Stomach (tissue), 9 donors: ENCODE results near the gene RAMACL. TPM values are rescaled to one million over a fixed set of nuclear protein-coding genes. Genes with fewer than 3 reads are reported as not detected.

Source experiments
- DNase-seq, 2 donors: peaks; one replicate each; pipeline versions ENCODE4 v3.0.0 to v3.0.0-alpha.2; 2013 to 2019
- H3K27ac ChIP-seq, 5 donors: fragments of 200-600 bp in 4 of 5; sonication (generic) in 4 of 5; one replicate each; pipeline ENCODE4 v1.5.1; 2013 to 2019; ENCODE audit warnings: mild to moderate bottlenecking in 1 of 5, moderate library complexity in 1 of 5
- H3K27me3 ChIP-seq, 3 donors: fragments of 200-600 bp; sonication (generic); one replicate each; pipeline ENCODE4 v1.5.1; 2017 to 2019; ENCODE audit warnings: mixed run types in 1 of 3
- H3K36me3 ChIP-seq, 4 donors: fragments of 200-600 bp; sonication (generic); 1 replicate in 3 of 4; 2 replicates in 1 of 4; pipeline ENCODE4 v1.5.1; 2016 to 2019
- H3K4me1 ChIP-seq, 4 donors: fragments of 200-600 bp; sonication (generic); one replicate each; pipeline ENCODE4 v1.5.1; 2016 to 2019
- H3K4me3 ChIP-seq, 4 donors: fragments of 200-600 bp; sonication (generic) in 3 of 4; one replicate each; pipeline ENCODE4 v1.5.1; 2016 to 2019; ENCODE audit warnings: mild to moderate bottlenecking in 1 of 4
- H3K9me3 ChIP-seq, 4 donors: fragments of 200-600 bp; sonication (generic); one replicate each; pipeline ENCODE4 v1.5.1; 2016 to 2019
- CTCF ChIP-seq, 7 experiments: fragments of 450-650 bp in 4 of 7; fragments of 200-600 bp in 3 of 7; sonication (generic) in 3 of 7; IDR thresholded peaks; one replicate each; pipeline ENCODE4 v1.5.1; 2016 to 2019; ENCODE audit warnings: antibody characterized with exemption in 7 of 7, control low read depth in 2 of 7, mild to moderate bottlenecking in 1 of 7
- EP300 ChIP-seq: sonication (generic); formaldehyde crosslinking; IDR thresholded peaks from one replicate; pipeline ENCODE4 v1.6.1; 2017; ENCODE audit warnings: antibody characterized with exemption
- POLR2A ChIP-seq, 4 donors: fragments of 450-650 bp; IDR thresholded peaks; one replicate each; pipeline ENCODE4 v1.6.1; 2016; ENCODE audit warnings: antibody characterized with exemption in 4 of 4, control low read depth in 2 of 4, mild to moderate bottlenecking in 1 of 4, moderate library complexity in 1 of 4
- POLR2AphosphoS5 ChIP-seq, 3 donors: sonication (generic); formaldehyde crosslinking; IDR thresholded peaks; one replicate each; pipeline ENCODE4 v1.6.1; 2016; ENCODE audit warnings: antibody characterized with exemption in 3 of 3
- WGBS, 5 donors: extraction: QIAGEN DNeasy Blood & Tissue Kit in 3 of 5; methylation state at CpG; one replicate each; pipeline versions ENCODE4 v1.1.5 to v1.1.7; 2013 to 2018; 5-methylcytosine and 5-hydroxymethylcytosine counted together
- intact Hi-C: fragments of 100-400 bp; cut with DNase I; formaldehyde crosslinking; loops from one replicate; pipeline ENCODE4 v1.15.1; 2023; ENCODE audit warnings: low total_unique reads
- polyA plus RNA-seq, 3 donors: library from polyadenylated mRNA; stranded (reverse); fragments of 200-250 nt; gene quantifications; one replicate each; pipeline ENCODE4 v1.2.3, GENCODE V29; 2013
- total RNA-seq, 5 donors: library from RNA; depleted of rRNA; stranded (reverse); fragments of >200 nt; gene quantifications; one replicate each; pipeline versions ENCODE4 v1.1.0 to v1.2.3, GENCODE V29; 2014 to 2016
- donor health status: healthy with polysubstance abuse.
- donor health status: Bipolar disorder and iron deficiency.
- donor health status: healthy.

The RAMACL gene
- total and polyA plus RNA-seq, 8 donors, result 0.25 to 9.0 (median 3.5) TPM; not detected in 3

GRCh38 chr6:166600931-166601330, 14.5 kb upstream of the RAMACL start:
- TF ChIP-seq EP300 (no peak), POLR2A (IDR thresholded peaks at IDR 0.05) (no peak), POLR2AphosphoS5 (IDR thresholded peaks at IDR 0.05) (no peak), CTCF (IDR thresholded peaks at IDR 0.05) (no peak)
- WGBS, 5 donors, result 67 to 75% (median 74%) methylated on average over 2 of the region's 2 CpGs
- Histone ChIP-seq H3K4me1 (peaks cover 13 to 44% (median 24%) of the 10 kb centered on the region in 4 donors), H3K27ac (no peak overlapping the region), H3K36me3 (no peaks in the 10 kb centered on the region), H3K27me3 (no peaks in the 10 kb centered on the region), H3K9me3 (no peaks in the 10 kb centered on the region), H3K4me3 (no peak overlapping the region)
- intact Hi-C loops, result no loop called here
- DNase-seq, result no peak

GRCh38 chr6:166599205-166599604, 12.7 kb upstream of the RAMACL start:
- Histone ChIP-seq H3K9me3 (no peaks in the 10 kb centered on the region), H3K27me3 (no peaks in the 10 kb centered on the region), H3K27ac (peak overlapping the region in 4 of 5 donors; percentile 74 to 80 (median 78)), H3K4me1 (peaks cover 13 to 46% (median 25%) of the 10 kb centered on the region in 4 donors), H3K36me3 (no peaks in the 10 kb centered on the region), H3K4me3 (no peak overlapping the region)
- DNase-seq, result no peak
- intact Hi-C loops, result no loop called here
- TF ChIP-seq POLR2A (IDR thresholded peaks at IDR 0.05), result no peak
- TF ChIP-seq POLR2AphosphoS5 (IDR thresholded peaks at IDR 0.05), result no peak
- TF ChIP-seq EP300, result no peak
- TF ChIP-seq CTCF (IDR thresholded peaks at IDR 0.05), result no peak
- 61 to 86% (median 80%) methylated on average over 5 of the region's 5 CpGs for WGBS, 5 donors

GRCh38 chr6:166598441-166599138, 12.1 kb upstream of the RAMACL start:
- peaks cover 13 to 43% (median 25%) of the 10 kb centered on the region in 4 donors for H3K4me1 ChIP-seq
- H3K27ac ChIP-seq, result peak overlapping the region; percentile 27 to 80 (median 76)
- H3K4me3 ChIP-seq, result no peak overlapping the region
- intact Hi-C loops, result no loop called here
- peak in 1 of 2 donors; percentile 54 for DNase-seq
- H3K9me3 ChIP-seq, result no peaks in the 10 kb centered on the region
- H3K36me3 ChIP-seq, result no peaks in the 10 kb centered on the region
- TF ChIP-seq EP300, result no peak
- peak; percentile 62 to 81 (median 74) for TF ChIP-seq POLR2AphosphoS5 (IDR thresholded peaks at IDR 0.05)
- no peaks in the 10 kb centered on the region for H3K27me3 ChIP-seq
- 53 to 72% (median 67%) methylated on average over 11 of the region's 11 CpGs for WGBS, 5 donors

- intact Hi-C loops, result no loop called here
- no peak overlapping the region for H3K4me3 ChIP-seq
- no peaks in the 10 kb centered on the region for H3K9me3 ChIP-seq
- peaks cover 13 to 36% (median 23%) of the 10 kb centered on the region in 4 donors for H3K4me1 ChIP-seq
- peak overlapping the region in 4 of 5 donors; percentile 74 to 80 (median 78) for H3K27ac ChIP-seq
- no peaks in the 10 kb centered on the region for H3K36me3 ChIP-seq
- no peaks in the 10 kb centered on the region for H3K27me3 ChIP-seq
- 73 to 89% (median 80%) methylated on average over 10 of the region's 10 CpGs for WGBS, 5 donors
- TF ChIP-seq POLR2A (IDR thresholded peaks at IDR 0.05) (no peak), CTCF (IDR thresholded peaks at IDR 0.05) (no peak)
- no peak for DNase-seq
These were observed 11.4 kb upstream of the RAMACL start for GRCh38 chr6:166597711-166598440.
